GM21390 (cell line): ENCODE data around the gene CSTB.

Experiments used
- ATAC-seq: cut with Tn5 transposase; IDR thresholded peaks from one replicate; pipeline ENCODE4 v1.9.1; 2021; ENCODE audit not compliant: unreplicated experiment

CSTB gene

GRCh38 chr21:43811262-43812105 is 35.4 kb upstream of the CSTB start:
- no peak for ATAC-seq

- peak; percentile 77 for ATAC-seq
Observed at GRCh38 chr21:43810505-43811261, 34.6 kb upstream of the CSTB start.

DNA sequence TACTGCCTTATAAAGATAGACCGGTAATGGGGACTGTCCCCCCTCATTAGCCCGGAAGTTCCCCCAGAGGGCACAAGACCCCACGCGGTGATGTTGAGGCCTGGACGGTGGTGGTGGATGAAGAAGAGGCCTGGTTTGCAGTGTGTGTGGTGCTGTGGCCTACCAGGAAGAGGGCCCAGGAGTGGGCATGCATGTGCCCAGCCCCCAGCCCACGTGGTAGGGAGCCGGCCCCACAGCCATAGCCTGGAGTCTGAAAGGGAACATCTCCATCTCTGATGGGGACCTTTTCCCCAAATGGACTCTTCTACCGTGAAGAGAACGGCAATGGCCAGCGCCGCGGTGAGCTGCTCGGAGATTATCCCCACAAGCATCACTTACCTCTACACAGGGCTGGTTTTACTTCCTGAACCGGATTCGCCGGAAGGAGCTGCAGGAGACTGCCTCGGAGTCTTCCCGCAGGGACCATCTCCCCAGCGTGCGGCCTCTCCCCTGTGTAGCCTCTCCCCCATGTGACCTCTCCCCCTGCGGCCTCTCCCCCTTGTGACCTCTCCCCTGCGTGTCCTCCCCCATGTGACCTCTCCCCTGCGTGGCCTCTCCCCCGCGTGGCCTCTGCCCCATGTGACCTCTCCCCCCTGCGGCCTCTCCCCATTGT is 33.9 kb upstream of the CSTB start:
- no peak for ATAC-seq

- no peak for ATAC-seq
Observed at GRCh38 chr21:43809346-43809799, 33.3 kb upstream of the CSTB start.

DNA sequence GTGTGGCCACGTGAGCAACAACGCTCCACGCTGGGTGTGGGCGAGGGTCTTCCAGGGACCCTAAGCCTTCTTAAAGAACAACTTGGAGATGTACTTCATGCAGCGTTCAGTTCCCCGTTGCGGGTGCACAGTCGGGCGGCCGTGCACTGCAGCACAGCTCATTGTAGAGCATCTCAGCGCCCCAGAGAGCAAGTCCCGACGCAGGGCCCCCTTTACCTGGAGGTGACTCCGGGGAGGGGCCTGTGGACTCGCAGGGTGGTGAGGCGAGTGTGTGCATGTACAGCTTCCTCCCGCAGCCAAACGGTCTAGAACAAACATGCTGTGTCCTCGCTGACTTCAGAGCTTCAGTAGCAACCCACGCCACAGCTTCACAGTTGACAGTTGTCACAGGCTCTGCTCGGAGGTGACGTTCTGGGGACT is 32.7 kb upstream of the CSTB start:
- ATAC-seq, result no peak

GRCh38 chr21:43808367-43808766 is 32.3 kb upstream of the CSTB start:
- no peak for ATAC-seq

DNA sequence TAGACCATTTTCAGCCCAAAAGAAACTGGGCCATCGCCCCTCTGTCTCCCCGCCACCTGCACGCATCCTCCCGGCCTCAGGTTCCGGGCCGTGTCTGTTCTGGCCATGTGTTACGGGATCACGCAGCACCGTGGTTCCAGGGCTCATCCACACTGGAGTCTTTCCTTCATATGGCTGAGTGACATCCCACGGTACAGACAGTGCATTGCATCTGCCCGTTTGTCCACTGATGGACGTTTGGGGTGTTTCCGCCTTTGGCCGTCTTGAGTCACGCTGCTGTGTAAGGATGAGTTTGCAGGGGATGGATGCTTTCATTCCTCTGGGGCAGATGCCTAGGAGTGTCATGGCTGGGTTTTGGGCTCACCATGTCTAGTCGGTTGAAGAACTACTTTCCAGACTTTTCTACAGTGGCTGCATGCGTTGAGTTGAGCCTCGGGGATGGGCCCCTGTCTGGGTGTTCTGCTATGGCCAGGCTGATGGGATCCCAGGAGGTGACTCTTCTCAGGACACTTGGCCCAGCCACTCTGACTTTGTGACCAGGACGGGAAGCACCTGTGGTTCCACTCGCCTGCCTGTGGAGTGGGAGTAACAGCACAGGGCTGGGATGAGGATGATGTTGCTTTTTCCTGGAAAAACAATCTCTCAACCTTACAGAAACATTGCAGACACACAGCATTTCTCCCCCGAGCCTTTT is 30.1 kb upstream of the CSTB start:
- no peak for ATAC-seq

GRCh38 chr21:43805275-43805800 is 29.2 kb upstream of the CSTB start:
- ATAC-seq, result peak; percentile 81

DNA sequence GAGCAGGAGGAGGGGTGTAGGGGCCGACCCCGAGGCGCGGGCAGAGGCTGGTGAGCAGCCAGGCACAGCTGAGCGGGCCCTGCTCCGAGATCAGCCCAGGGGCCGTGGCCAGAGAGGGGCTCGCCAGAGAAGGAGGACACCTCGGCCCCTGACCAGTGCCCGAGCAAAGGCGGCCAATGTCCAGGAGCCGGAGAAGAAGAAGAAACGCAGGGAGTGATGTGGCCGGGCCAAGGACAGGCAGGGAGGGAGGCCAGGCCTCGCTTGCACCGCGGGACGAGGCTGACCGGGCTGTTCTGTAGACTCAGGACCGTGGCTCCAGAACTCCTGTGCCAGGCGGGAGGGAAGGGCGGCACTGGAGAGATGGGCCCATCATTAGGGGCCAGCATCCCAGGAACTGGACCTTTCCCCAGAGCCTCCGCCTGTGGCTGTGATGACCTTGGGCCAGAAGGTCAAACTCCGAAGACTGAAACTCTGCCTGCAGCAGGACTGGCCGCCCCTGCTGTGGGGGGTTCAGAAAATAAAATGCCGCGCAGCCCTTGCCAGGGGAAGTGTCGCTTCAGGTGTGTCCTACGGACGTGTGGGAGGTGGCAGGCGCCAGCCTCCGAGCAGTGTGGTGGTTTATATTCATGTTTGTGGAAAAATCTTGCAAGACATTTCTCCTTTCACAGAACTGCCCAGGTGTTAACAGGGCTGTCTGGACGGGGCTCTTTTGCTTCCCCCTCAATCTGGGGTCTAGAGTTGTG is 27.6 kb upstream of the CSTB start:
- no peak for ATAC-seq

GRCh38 chr21:43802713-43803313 is 26.7 kb upstream of the CSTB start:
- no peak for ATAC-seq

DNA sequence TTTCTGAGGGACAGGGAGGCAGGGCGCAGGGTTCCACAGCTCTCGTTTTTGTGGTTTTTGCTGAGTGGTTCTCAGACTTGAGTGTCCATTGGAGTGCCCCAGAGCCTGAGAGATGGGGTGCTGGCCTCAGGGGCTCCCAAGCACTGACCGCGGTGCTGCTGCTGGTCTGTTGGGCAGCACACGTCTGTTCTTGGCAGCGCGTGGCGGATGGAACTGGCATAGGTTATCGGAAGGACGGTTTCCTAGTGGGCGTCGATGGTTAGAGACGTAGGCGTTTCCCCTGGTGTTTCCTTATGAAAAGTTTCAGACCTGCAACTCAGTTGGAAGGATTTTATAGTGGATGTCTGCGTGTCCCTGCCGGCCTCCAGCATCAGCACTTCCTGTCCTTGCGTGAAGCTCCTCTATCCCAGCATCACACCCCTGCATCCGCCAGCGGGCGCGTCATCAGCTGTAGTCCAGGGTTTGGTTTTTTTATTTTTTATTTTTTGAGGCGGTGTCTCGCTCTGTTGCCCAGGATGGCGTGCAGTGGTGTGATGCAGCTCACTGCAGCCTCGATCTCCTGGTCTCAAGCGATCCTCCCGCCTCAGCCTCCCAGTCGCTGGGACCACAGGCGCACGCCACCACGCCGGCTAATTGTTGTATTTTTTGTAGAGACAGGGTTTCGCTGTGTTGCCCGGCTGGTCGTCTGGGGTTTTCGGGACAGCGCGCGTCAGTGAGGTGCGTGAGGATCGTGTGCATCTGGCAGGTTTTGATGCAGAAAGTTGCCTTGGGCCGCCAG is 25.1 kb upstream of the CSTB start:
- no peak for ATAC-seq

GRCh38 chr21:43800566-43800965 is 24.5 kb upstream of the CSTB start:
- ATAC-seq, result no peak

- ATAC-seq, result no peak
Observed at GRCh38 chr21:43800124-43800523, 24.0 kb upstream of the CSTB start.

DNA sequence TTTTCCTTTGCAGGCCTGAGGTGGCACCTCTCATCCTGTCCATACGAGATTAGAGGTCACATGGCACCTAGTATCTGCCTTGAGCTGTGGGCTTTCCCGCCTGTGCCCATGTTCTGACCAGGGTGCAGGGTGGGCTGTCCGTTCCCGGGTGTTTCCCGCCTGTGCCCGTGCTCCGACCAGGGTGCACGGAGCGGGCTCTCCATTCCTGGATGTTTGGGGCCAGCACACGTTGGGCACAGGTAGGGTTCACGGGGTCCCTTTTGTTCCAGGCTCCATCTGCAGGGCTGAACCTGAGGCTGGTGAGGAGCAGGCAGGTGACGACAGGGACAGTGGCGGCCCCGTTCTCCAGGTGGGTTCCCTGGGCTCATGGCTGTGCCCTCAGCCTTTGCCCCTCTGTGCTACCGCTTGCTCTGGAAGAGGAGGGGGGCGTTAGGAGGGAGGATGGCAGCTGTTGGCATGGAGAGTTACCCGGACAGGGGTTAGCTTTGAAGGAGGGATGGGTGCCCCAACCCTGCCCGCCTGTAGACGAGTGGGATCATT is 23.3 kb upstream of the CSTB start:
- ATAC-seq, result no peak

DNA sequence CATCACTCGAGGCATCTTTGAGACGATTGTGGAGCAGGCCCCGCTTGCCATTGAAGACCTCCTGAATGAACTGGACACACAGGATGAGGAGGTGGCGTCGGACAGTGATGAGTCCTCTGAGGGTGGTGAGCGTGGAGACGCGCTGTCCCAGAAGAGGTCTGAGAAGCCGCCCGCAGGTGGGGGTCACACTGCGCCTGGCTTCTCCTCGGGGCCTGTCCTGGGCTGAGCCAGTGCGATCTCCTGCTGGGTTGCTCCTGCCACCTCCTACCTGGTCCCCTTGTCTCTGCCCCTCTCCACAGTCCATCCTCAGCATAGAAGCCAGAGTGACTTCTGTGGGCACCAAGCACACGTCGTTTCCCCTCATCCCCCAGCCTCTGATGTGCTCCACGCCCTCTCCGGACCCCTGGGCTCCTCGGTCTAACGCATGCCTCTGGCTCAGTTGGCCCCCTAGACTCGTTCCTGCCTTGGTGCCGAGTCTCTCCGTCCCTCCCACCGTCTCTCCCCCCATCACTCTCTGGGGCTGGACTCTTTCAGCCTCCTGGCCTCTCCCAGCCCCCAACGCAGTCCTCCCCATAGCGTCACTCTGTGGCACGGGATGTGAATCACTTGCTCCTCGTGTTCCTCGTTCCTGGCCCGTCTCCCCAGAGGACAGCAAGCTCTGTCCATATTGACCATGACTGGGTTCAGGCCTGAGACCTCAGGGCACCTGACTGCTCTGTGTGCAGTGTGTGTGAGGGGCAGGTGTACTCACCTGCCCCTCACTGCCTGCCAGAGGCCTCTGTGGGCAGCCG is 22.0 kb upstream of the CSTB start:
- no peak for ATAC-seq

GRCh38 chr21:43797415-43797814 is 21.3 kb upstream of the CSTB start:
- no peak for ATAC-seq

GRCh38 chr21:43794857-43795256 is 18.7 kb upstream of the CSTB start:
- no peak for ATAC-seq

DNA sequence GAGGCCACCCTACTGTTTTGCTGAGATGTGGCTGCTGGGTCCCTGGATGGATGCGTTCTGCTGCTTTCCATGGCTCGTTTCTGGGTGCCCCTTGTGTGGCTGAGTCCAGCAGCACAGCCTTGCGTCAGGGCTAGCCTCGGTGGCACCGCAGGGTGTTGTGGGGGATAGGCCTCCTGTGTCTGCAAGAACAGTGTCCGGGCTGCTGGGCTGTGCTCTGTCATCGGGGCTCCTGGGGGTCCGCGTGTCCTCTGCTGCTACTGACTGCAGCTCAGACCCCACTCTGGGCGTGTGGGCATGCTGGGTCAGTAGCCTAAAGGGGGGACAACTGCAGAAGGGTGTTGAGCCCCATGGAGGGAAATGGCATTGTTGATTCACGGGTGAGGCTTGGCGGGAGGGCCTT is 18.2 kb upstream of the CSTB start:
- ATAC-seq, result no peak
